Activated effector memory CD4-positive, alpha-beta T cell treated with Interleukin-2 at 50 U/mL for 16 hours (primary cell): Measurements from ENCODE around the gene DNASE2.
"Not testable (repeated sequence)": the region's sequence is repeated elsewhere in the genome, so short reads cannot be mapped to it uniquely, and the experiment has no call there.

Experiments
- DNase-seq: peaks from one replicate; pipeline ENCODE4 v3.0.0-alpha.2; 2020

DNASE2 gene, protein sequence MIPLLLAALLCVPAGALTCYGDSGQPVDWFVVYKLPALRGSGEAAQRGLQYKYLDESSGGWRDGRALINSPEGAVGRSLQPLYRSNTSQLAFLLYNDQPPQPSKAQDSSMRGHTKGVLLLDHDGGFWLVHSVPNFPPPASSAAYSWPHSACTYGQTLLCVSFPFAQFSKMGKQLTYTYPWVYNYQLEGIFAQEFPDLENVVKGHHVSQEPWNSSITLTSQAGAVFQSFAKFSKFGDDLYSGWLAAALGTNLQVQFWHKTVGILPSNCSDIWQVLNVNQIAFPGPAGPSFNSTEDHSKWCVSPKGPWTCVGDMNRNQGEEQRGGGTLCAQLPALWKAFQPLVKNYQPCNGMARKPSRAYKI

DNA sequence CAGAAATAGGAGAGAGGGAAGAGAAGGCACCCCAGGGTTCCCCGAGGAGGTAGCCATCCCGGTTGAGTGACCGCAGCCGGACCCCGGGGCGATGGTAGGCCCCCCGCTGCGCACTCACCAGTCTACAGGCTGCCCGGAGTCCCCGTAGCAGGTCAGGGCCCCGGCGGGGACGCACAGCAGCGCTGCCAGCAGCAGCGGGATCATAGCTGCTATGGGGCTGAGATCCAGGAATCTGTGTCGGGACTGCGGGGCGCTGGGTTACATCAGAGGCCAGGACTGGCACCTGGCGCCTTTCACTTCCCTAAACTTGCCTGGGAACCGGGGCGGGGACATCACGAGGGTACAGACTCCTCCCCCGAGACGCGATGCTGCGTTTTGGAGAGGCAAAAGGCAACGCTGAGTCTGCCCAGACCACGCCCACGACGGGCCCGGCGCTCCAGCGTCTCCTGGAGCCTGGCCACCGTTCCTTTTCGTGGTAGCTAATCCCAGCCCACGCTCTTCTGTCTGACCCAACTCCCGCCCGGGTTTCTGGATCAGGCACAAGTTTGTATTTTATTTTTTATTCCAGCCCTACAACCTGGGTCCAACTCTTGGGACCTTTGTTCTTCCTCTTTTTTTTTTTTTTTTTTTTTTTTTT lies at the start of gene DNASE2:
Gene DNASE2, minus strand, starts transcription at position 278 of the 637 bp plus-strand sequence. Its CDS starts 74 bp downstream, at position 204.
- DNase-seq: peak; percentile 85

DNA sequence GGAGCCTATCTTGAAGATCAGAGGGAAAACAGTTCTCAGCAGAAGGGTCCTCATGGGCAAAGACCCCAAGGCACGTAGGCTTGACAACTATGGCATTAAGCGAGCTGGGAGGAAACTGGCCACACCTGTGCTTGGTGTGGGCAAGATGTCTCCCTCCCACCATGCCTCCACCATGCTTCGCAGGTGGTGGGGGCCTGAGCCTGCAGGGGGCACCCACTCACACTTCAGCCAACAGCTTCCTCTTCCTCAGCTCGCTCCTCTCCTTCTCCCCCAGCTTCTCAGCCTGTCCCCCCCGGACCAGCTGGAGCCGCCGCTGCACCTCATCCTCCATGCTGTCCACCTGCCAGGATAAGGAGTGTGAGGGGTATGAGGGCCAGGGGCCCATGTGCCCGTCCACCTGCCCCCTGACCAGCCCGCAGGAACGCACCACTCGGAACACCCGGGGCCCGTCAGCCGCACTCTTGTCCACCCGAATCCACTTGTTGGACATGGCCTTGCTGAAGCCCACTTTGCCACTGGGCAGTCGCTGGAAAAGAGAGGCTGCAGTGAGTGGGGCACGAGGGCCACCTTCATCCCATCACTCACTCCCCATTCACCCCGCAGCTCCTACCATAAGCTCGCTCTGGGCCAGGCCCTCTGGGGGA lies 48.9 kb upstream of the DNASE2 start:
- DNase-seq: no peak

DNA sequence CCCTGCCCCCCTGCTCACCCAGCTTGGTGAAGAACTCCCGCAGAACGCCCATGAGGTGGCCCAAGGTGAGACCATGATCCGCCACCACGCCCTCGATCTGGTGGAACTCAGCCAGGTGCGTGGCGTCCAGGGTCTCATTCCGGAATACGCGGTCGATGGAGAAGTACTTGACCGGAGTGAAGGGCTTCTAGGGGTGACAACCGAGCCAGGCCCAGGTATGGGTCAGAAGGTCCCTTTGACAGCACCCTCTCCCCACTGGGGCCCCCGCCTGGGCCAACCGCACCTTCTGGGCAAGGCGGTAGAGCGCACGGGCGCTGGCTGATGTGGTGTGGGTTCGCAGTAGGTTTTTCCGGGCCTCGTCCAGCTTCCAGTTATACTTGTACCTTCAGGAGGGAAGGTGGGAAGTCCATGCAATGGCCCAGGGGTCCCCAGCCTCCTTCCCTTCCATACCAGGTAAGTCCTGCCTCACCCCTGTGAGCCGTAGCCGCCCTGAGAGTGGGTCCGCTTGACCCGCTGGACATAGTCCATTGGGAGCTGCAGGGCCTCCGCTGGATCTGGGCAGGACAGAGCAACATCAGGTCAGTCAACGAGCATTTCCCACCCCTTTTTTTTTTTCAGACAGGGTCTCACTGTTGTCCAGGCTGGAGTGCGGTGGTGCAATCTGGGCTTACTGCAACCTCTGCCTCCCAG lies 43.5 kb upstream of the DNASE2 start:
- no peak for DNase-seq

DNA sequence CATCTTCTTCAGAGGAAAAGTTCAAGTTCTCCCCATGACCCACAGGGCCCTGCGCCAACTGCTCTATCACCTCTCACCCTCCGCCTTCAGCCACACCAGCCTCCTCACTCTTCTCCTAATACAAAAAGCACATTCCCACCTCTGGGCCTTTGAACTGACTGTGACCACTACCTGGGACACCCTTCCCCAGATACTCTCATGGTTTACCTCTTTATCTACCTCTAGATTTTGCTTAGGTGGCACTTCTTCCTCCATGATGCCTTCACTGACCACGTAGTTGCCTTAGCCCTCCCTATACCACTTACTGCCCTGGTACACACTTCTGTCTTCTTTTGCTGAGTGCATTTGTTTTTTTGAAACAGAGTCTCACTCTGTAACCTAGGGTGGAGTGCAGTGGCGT lies 41.7 kb upstream of the DNASE2 start:
- DNase-seq: no peak

DNA sequence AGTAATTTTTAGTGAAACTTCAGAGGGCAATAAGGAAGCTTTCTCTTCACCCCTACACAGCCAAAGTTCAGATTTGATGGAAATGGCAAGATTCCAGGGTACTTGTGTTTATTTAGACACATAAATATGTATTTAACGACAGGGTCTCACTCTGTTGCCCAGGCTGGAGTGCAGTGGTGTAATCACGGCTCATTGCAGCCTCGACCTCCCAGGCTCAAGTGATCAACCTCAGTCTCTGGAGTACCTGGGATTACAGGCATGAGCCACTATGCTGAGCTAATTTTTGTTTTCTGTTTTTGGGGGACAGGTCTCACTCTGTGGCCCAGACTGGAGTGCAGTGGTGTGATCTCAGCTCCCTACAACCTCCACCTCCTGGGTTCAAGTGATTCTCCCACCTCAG lies 39.8 kb upstream of the DNASE2 start:
- no peak for DNase-seq

DNA sequence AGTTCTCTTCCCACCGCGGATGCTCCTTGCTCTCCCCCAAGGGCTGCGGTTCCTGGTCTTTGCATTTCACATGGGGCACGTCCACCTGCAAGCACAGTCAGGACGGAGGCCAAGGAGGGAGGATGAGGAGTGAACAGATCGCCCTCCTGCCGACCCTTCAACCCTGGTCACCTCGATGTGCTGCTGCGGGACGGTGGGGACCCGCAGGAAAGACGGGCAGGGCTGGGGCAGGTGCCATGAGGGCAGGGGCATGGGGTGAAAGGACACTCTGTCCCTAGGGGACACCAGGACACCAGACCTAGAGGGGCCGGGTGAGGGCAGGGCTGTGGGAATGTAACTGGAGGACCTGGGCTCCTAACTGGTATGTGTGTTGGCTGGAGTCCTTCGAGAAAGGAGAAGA lies 37.0 kb upstream of the DNASE2 start:
- DNase-seq: no peak

DNA sequence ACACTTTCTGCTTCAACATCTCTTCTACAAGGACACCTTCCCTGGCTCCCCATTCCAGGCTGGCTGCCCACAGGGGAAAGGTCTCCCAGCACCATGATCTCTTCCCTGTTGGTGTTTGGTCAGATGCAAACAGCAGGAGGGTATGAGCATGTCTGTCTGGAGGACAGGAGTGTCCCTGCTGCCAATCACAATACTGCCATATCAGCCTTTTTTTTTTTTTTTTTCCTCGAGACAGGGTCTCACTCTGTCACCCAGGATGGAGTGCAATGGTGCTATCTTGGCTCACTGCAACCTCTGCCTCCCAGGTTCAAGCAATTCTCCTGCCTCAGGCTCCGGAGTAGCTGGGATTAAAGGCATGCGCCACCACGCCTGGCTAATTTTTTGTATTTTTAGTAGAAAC lies 34.6 kb upstream of the DNASE2 start:
- not testable (repeated sequence) for DNase-seq

DNA sequence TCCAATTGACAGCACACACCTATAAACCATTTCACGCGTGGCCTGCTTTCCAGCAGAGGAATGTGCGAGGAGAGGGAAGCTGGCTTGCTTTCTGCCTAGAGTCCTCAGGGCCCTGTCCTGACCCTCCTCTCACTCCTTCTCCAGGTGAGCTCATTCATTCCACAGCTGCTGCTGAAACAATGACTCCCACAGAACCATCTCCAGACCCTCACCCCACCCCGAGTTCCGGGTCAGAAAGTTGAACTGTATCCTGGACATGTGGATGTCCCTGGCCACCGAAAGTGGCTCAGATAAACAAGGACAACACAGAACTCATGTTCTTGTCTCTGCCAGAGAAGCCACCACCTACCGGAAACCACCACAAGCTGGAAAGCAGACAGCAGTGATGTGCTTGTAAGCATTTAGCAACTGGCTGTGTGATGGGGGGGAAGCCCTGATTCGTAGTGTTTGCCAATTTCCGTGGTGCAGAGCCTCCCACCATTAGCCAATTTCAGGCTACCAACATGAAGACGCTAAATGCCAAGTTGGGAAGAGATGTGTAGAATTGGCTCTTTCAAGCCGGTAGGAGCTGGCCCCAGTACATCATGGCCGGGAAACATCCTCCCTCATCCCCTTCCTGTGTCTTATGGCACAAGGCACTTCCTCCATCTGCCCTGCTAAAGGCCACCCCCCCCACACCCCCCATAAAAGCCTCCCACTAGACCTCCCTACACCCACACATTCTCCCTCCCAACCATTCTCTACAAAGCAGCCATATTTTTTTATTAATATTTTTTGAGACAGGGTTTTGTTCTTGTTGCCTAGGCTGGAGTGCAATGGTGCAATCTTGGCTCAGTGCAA lies 32.8 kb upstream of the DNASE2 start:
- DNase-seq: peak; percentile 44

DNA sequence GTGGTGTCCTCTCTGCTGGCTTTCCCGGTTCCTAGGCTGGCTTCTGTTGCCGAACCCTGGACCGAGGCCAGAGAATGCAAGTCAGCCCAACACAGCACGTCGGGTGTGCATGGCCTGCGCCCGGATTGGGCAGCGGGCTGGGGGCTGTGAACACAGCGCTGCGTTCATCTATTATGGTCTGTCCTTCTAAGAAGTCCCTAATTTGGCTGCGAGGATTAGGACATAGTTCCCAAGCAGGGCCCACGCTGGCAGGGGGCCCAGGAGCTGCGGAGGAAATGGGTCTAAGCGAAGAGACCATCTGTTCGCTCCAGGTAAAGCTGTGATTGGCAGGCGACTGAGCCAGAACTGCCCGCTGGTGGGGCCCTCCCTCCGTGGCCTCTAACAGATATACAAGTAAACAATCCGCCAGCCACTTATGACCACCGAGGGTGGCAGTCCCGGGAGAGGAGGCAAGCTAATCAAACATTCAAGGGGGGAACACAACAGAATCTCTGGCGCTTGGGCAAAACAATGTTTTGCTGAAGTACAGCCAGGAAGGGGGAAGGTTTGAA lies 31.8 kb upstream of the DNASE2 start:
- DNase-seq: no peak

DNA sequence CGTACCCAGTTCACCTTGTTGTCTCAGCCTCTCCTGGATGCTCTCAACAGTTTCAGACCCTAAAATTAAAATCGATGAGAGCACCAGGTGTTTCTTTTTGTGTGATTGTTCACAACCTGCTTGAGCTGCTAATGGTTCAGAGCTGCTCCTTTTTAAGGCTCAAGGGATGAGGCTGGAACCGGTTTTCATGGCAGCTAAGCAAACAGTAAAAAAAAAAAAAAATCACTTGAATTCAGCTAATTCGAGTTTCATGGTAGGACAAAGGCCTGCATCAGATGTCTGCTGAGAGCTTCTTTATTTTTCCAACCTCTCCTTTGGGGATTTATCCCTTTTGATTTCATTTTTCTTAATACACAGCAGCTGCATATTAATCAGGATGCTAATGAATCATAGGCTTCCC lies 31.3 kb upstream of the DNASE2 start:
- no peak for DNase-seq

DNA sequence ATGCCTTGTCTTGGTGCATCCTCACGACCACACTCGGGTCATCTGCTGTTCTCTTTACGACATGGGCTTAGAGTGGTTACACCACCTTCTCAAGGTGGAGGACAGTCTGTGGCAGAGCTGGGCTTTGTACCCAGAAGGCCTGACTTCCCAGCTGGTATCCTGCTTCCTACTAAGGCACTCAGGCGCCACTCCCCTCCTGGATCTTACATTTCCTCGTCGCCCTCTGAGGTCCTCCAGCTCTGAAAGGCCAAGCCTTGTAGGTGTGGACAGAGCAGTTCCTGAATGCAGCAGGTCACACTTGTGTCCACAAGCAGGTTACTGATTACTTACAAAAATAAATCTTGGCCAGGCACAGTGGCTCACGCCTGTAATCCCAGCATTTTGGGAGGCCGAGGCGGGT lies 25.9 kb upstream of the DNASE2 start:
- no peak for DNase-seq

DNA sequence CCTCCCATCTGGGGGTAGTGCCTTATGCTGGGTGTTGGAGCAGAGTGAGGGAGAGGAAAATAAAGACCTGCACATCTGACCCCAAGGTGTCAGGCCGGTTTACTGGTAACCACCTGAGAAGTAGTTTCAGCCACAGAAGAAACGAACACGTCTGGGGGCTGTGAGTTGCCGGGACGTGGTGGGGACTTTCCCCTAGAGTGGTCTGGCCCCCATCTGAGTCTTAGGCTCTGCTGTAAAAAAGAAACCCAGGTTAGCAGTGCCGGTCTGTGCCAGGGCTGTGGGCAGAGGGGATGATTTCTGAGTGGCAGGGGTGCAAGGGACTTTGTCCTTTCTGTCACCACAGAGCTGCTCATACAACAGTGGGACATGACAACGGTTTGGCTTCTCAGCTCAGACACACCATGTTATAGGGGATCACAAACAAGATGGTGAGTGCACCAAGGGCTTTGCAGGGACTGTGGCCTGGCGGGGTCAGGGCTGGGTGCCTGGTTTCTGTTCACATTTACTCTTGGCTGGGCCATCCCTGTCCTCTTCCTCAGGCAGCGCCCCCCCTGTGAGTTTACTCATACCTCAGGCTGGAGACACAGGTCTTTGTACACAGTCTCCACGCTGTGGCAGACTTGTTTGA lies 18.8 kb upstream of the DNASE2 start:
- DNase-seq: no peak

DNA sequence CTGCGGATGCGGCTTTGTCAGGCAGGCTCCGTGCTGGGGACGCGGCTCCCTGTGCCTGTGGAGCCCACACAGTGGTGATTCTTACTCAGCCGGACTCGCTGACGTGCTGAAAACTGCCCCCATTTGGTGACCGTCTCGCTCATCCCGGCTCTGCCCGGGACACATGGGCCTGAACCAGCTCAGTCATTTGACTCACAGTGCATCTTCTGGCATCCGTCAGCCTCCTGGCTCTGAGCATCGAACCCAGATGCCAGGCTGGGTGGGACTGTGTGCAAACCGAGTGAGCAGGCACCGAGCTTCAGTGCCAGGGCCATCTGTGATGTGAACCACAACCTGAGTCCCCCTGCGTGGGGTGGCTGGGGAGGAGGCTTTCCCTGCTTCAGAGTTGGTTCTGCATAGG lies 15.2 kb upstream of the DNASE2 start:
- DNase-seq: no peak

DNA sequence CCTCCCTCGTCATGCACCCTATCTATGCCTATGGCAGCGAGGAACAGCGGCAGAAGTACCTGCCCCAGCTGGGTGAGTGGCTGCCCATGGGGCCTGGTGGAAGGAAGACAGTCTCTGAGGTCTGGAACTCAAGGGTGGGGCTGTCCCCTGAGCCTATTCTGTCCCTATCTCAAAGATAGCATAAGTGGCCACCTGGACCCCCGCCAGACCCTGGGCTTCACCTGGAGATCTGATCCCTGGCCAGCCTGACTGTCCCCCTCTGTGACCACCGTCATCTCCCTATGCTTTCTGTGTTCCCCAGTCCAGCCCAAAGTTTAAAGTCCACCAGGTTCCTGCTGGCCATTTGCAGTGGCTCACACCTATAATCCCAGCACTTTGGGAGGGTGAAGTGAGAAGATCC lies 12.3 kb upstream of the DNASE2 start:
- no peak for DNase-seq

DNA sequence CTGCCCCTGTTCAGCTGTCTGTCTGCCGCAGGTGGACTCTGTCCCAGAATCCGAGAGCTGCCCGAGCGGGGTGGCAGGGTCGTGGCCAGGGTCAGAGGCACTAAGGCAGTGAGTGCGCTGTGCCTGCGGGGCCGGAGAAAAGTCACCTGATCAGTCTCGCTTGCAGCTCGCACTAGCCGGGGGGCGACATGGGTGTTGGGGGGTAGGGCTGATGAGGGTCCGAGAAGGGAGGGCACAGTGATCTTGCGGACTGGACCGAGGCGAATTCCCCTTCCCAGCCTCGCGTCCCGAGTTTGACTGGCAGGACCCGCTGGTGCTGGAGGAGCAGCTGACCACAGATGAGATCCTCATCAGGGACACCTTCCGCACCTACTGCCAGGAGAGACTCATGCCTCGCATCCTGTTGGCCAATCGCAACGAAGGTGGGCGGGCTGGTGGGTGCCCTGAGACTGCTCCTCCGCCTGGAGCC lies 10.3 kb upstream of the DNASE2 start:
- no peak for DNase-seq

DNA sequence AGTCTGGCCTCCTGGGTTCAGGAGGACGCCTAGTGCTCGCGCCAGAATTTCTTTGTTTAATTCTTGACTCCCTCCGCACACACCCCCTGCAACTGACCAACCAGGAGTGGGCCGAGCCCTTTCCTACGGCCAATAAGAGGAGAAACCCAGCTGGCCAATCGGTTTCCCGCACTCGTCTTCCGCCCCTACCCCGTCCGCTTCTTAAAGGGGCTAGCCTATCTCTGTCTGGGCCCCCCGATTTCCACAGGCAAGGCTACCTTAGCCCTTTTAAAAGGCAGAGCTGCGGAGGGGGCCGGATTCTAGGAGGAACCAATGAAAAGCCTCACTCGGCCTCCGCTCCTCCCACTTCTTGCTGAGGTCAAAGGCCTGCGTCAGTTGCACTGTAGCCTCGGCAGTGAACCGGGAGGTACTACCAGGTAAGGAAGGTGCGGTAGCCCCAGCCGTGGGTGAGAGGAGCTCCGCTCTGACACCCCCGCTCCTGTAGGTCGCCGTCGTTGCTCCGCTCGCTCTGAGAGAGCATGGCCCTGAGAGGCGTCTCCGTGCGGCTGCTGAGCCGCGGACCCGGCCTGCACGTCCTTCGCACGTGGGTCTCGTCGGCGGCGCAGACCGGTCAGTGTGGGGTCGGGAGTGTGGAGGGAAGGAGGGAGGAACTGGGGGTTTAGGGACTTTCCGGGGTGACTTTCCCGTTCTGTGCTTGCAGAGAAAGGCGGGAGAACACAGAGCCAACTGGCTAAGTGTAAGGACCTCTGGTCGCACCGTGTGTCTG lies 9.7 kb upstream of the DNASE2 start, which contains the start of gene GCDH:
Gene GCDH, plus strand, starts transcription at position 374 of the 766 bp plus-strand sequence. Its CDS starts 145 bp downstream, at position 519.
- DNase-seq: peak; percentile 95

DNA sequence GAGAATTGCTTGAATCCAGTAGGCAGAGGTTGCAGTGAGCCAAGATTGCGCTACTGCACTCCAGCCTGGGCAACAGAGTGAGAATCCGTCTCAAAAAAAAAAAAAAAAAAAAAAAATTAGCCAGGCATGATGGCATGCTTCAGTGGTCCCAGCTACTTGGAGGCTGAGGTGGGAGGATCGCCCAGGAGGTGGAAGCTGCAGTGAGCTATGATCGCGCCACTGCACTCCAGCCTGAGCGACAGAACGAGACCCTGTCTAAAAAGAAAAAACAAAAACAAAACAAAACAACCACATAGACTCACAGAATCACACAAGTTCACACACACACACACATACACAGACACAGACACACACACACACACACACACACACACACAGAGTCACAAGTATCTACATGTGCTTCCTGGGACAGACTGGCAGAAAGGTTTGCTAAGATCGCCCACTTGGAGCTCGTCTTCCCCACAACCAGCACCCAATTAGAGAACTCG lies 9.1 kb upstream of the DNASE2 start:
- not testable (repeated sequence) for DNase-seq

DNA sequence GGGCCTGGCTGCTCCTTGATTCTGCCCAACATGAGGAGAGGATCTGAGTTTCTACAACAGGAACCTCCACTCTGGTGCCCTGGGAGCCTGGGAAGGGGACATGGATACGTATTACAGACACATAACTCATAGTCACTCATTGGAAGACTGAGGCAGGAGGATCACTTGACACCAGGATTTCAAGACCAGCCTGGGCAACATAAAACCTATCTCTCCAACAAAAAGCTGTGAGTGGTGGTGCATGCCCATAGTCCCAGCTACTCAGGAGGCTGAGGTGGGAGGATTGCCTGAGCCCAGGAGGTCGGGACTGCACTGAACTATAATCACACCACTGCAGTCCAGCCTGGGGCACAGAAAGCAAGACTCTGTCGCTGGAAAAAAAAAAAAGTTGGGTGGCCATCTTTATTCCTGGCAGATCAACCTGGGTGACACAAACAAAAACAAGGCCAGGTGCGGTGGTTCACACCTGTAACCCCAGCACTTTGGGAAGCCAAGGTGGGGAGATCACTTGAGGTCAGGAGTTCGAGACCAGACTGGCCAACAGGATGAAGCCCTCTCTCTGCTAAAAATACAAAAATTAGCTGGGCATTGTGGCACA lies 6.9 kb upstream of the DNASE2 start:
- no peak for DNase-seq

DNA sequence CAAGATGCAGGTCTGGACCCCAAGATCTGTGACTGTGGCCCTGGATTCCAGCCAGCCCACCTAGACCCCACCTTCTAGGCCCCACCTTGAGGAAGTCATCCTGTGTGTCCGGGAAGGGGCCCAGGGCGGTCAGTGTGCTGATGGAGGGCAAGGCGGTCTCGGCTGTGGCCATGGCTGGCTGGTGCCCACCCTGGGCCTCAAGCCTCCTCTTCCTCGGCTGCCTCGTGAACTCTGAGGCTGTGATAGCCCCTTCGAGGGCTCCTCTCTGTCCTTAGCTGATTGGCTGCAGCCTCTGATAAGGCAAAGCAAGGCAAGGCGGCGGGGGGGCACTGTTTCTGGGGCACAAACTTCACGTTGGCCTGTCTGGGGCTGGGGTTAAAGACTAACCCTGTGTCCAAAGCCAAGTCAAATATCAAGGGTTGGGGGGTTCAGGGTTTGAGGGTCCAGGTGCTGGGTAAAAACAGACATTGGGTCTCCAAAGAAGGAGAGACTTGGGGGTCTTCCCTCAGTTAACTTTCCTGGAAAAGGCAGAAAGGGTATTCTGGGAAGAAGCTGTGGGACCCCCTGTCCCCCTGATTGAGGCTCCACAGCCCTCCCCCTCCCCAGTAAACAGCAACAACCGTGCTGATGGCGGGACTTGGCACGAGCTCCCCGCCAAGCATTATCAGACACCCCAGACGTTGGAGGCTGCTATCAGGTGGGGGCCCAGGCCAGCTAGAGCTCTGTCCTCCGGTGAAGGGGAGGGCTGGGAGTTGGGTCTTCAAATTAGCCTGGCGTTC lies 5.9 kb upstream of the DNASE2 start, which contains the start of gene KLF1:
Gene KLF1, minus strand, starts transcription at position 233 of the 779 bp plus-strand sequence. Its CDS starts 61 bp downstream, at position 172.
- DNase-seq: no peak
